Stimulated activated CD4-positive, alpha-beta T cell treated with anti-CD3 and anti-CD28 coated beads, Interleukin-12 subunit alpha, Interleukin-12 subunit beta, amount 100 ng/mL, for 48 hours (primary cell): ENCODE data around the gene PLEK2.

Experiments used
- DNase-seq, 3 donors: peaks; one replicate each; pipeline ENCODE4 v3.0.0-alpha.2; 2020; ENCODE audit warnings: low read depth in 2 of 3, low spot score in 1 of 3

The PLEK2 gene

DNA sequence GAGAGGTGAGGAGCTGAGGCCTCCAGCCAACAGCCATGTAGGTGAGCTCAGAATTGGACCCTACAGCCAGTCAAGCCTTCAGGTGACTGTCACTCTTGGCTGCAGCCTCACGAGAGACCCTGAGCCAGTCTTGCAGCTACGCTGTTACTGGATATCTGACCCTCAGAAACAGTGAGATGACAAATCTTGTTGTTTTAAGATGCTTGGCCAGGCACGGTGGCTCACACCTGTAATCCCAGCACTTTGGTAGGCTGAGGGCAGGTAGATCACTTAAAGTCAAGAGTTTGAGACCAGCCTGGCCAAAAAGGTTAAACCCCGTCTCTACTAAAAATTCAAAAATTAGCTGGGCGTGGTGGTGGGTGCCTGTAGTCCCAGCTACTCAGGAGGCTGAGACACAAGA lies 6.2 kb downstream of the PLEK2 start:
- no peak for DNase-seq

DNA sequence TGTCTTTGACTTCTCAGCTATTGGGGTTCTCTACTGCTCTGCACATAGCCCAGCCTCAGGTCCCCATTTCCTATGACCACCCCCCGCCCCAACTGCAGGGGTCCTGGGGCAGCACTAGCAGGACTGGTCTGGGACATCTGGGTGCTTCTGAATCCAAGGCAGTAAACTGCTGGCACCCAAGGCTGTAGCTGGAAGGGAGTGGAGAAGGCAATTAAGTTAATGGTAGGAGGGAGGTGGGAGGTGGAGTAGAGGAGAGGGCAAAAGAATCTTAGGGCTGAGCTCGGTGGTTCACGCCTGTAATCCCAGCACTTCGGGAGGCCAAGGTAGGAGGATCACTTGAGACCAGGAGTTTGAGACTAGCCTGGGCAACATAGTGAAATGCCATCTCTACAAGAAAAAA lies 11.5 kb downstream of the PLEK2 start:
- DNase-seq, result no peak

DNA sequence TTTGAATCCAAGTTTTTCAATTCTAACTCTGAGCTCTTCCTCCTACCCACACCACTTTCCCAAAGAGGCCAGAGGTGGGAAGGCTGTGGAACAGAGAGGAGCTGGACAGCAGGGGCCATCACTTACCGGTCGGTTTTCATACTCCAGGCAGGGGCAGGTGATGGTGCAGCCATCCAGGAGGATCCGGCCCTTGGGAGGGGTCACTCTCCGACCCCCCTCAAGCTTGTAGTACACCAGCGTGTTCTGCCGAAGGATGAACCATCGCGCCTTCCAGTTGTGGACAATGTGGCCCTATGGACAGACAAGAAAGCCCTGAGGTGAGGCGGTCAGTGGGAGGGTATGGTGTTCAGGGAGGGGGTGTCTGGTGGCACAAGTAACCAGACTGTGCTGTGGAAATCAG lies 14.4 kb downstream of the PLEK2 start:
- DNase-seq, result no peak

DNA sequence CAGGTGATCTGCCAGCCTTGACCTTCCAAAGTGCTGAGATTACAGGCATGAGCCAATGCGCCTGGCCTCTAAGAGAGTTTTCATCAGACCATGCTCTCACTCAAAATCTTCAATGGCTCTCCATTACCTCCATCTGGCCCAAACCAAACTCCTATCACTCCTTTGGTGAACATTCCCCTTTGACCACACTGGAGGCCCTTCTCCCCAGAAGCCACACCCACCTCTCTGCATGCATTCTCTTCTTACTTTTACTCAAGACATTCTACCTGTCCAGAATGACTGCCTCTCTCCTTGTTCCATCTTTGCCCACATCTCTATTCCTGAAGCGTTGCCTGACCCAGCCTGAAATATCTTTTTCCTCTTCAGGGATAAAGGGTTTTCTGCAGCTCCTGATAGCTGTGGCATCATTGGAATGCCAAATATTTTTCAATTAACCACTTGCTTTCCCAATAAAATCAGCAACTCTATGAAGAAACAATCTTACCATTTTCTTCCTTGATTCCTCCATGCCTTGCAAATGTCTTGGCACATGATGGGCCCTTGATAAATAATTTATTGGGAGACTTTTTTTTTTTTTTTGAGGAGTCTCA lies 15.5 kb downstream of the PLEK2 start:
- DNase-seq, result no peak

DNA sequence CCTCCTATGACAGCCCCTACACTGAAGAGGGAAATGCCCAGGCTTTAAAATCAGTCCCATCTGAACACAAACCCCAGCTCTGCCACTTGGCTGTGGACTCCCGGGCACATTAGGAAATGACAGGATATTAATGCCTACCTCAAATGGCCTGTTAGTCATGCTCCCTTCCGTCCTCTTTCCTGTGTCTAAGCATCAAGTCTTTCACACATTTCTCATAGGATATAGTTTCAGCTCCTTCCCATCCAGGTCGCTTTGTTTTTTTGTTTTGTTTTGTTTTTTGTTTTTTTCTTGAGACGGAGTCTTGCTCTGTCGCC lies 16.1 kb downstream of the PLEK2 start:
- DNase-seq, result no peak

DNA sequence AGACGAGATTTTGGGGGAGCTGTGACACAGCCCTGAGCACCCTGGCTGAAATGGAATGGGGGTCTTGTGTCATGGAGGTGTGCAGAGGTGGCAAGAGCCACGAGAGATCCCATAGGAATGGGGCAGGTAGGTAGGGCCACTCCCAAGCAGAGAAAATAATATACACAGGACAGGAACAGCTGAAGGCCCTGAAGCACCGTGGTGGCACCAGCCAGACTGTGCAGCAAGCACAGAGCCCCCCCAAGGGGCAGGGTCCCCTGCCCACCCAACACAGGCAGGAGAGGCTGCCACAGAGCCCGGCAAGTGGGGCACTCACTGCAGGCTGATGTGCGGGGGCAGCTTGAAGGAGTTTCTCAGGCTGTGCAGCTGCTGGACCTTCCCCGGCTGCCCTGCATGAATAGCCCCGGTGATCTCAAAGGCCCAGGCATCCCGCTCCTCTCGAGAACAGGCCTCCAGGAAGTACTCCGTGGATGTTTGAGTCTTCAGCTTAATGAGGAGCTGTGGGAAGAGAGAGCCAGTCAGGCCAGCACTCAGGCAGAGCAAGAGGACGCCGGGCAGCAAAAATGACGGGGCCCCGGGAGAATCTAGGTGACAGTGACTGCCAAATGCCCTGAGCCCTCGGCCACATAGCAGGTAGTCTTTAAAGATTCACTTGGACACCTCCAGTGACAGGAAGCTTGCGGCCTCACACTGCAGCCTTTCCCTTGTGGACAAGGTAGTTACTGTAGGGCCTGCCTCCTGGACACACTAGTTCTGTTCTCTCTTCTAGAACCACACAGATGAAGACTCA lies 16.7 kb downstream of the PLEK2 start:
- no peak for DNase-seq

DNA sequence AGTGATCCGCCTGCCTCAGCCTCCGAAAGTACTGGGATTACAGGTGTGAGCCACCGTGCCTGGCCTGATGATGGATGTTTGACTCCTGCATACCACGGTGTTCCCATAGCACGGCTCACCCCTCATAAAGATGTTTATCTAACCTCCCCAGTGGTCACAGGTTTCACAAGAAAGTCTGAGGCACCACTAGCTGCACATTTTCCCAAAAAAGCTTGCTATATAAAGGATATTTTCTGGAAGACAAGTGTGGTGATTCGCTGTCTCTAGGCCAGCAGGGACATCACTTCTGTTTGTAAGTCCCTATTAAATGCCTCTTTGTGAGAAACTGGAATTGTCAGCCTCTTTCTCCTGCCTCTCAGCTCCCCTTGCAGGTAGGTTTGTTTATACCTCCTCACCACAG lies 18.3 kb downstream of the PLEK2 start:
- no peak for DNase-seq

DNA sequence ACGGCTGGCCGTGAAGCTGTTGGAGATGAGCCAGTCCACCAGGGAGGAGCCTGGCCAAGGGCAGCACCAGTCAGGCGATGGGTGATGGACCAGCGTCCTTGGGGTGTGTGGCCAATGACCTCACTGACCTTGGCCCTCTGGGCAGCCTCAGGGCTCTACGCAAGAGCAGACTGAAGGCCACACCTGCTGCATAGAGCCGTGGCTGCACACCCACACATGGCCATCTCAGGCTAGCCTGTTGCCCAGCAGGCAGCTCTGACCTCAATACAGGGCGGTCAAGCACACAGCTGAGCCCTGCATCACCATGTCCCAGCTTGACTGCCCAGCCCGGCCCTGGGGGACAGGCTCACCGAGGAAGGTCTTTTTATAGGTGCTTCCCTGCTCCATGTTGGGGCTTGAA lies 19.2 kb downstream of the PLEK2 start:
- DNase-seq, result no peak

DNA sequence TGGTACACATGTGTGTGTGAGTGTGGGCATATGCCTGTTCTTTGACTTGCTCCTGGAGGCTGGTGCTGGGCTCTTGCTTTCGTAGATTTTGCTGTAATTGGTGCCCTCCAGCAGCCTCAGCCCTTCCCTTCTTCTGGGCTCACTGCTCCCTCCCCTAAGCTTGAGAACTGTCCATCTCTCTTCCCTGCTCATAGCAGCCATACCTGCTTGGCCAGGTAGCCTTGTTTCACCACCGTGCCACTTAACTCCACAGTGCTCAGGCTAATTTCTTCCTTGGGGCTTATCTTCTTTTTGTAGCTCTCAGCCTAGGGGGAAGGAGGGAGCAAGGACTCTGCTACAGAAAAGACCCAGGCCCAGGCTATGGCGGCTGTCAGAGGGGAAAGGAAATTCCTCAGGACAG lies 19.8 kb downstream of the PLEK2 start:
- DNase-seq, result no peak

DNA sequence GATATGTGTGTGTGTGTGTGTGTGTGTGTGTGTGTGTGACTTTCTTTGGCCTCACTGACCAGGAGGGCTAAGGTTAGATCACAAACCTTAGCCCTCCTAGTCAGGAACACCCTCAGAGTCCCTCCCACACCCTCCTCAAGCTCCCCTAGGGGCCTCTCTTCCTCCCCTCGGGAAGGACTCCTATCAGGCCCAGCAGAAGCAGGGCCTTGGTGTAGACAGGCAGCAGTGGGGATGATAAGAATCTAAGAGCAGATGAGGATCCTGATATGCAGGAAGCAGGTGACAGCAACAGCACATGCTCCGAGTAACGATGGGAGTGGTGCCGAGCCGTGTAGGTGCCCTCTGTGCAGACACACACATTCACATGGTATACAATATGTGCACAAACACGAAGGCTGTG lies 20.7 kb downstream of the PLEK2 start:
- no peak for DNase-seq

DNA sequence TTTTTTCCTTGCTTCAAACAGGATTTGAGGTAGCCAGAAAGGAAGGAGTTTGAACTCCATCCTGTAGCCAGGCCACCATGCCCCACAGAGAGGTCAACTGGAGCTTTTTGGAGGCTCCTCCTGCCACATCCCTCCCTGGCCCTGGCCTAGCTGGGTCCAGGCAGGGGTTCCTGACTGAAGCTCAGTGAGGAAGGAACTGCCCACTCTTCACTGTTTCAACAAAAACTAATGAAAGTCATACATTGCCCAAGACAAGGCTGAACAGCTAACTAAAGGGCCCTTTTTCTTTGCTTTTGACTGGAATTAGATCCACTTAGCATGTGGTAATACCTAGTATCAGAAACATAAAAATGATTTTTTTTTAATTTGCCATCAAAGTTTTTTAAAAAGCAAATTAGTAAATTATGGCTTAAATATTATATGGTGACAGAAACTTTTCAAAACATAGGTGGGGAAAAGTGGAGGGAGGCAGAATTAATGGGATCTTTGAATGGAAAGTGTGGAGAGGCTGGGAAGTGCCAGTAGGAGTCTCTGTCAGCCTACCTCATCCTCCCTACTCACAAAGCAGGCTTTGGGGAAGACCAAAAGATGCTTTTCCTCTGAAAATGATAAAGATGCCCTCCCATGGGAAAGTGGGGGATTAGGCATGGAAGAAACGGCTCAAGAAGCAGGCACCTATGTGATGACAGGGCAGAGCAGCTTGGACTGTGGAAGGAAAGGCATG lies 22.0 kb downstream of the PLEK2 start:
- DNase-seq, result no peak

DNA sequence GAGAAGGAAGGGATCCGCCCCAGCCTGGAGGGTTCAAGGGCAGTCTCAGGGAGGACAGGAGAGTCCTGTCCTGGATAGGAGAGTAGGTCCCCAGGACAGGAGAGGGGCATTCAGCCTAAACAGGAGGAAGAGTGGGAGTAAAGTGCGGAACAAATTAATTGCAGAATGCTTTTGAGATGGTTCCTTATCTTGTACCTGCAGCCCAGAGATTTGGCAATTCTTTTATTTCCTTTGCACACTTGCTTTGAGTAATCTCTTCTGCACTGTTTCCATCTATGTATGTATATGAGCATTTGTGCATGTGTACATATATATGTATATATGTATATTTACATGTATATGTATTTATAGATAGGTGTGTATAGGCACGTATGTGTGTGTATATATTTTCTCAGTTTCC lies 22.7 kb downstream of the PLEK2 start:
- no peak for DNase-seq

DNA sequence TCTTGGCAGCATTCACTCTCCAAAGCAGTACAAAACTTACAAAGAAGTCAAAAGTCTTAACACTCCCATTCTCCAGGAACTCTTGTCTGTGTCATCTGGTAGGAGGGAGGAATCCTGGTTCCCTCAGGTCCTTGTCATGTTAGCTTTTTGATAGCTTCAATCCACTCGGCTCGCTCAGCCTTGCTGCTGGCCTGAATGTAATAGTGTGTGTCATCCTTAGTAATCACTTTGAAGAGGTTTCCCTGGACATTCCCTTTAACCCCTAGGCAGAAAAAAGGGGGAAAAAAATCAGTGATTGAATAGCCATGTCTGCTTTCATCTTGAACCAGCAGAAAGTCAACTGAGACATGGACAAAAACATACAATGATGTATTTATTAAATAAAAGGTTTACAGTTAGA lies 24.8 kb downstream of the PLEK2 start:
- no peak for DNase-seq

DNA sequence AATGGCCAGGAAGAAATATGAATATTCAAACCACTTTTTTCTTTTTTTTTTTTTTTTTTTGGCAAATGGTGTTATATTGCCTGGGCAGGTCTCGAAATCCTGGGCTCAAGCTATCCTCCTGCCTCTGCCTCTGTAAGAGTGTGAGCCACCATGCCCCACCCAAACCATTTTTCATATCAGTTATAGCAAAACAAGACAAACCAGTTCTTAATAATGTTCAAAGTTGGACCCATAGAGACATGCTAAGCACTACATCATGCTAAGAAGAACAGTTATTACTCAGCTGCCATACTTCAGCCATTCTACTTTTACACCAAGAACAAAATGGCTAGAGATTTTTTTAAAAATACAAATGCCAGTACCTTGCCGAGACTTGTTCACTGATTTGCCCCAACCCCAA lies 26.3 kb downstream of the PLEK2 start:
- no peak for DNase-seq

DNA sequence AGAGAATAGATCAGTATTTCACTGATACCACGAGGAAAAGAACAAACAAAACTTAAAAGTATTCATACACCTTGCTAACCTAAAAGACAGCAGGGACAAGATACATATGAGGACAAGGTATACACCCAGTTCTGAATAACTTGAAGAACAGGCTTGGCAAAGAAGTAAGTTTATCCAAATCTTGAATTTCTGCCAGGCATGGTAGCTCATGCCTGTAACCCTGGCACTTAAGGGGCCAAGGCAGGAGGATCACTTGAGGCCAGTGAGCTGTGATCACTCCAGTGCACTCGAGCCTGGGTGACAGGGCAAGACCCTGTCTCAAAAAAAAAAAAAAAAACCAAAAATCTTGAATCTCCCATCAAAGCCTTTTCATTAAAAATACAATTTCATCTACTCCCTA lies 26.8 kb downstream of the PLEK2 start:
- no peak for DNase-seq

DNA sequence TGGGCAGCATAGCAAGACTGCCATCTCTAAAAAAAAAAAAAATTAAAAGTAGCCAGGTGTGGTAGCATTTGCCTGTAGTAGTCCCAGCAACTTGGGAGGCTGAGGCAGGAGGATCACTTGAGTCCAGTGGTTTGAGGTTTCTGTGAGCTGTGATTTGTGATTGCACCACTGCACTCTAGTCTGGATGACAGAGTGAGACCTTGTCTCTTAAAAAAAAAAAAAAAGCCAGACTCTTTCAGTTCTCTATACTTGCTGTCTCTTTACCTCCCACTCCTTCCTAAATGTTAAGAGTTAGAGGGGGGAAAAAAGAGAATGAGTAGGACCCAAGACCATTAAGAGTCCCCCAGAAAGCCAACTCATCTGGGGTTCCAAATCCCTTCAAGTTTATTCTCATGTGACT lies 34.0 kb downstream of the PLEK2 start:
- DNase-seq, result no peak

DNA sequence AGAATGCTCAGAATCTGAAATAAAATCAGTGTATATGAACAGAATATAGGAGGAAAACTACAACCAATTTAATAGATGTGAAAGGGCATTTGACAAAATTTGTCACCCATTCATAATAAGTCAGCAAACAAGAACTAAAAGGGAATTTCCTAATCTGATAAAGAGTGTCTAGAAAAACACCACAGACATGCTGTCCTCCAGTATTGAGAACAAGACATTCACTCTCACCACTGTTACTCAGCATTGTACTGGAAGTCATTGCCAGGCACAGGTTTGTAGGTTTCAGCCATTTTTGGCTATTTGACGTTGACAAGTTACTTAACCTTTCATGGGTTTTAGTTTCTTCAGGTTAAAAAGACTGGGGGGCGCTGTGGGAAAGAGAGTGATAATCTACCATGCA lies 38.6 kb downstream of the PLEK2 start:
- no peak for DNase-seq

DNA sequence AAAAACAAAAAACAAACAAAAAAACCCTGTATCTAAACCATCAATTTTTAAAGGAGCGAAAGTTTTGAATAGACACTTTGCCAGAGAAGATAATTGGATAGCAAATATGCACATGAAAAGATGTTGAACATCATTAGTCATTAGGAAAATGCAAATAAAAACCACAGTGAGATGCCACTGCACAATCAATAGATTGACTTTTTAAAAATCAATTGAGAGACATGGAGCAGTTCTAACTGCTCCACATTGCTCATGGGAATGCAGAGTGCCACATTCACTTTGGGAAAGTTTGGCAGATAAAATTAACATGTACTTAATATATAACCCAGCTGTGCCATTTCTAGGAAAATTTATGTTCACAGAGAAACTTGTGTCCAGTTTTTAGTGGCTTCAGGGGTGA lies 39.1 kb downstream of the PLEK2 start:
- no peak for DNase-seq

DNA sequence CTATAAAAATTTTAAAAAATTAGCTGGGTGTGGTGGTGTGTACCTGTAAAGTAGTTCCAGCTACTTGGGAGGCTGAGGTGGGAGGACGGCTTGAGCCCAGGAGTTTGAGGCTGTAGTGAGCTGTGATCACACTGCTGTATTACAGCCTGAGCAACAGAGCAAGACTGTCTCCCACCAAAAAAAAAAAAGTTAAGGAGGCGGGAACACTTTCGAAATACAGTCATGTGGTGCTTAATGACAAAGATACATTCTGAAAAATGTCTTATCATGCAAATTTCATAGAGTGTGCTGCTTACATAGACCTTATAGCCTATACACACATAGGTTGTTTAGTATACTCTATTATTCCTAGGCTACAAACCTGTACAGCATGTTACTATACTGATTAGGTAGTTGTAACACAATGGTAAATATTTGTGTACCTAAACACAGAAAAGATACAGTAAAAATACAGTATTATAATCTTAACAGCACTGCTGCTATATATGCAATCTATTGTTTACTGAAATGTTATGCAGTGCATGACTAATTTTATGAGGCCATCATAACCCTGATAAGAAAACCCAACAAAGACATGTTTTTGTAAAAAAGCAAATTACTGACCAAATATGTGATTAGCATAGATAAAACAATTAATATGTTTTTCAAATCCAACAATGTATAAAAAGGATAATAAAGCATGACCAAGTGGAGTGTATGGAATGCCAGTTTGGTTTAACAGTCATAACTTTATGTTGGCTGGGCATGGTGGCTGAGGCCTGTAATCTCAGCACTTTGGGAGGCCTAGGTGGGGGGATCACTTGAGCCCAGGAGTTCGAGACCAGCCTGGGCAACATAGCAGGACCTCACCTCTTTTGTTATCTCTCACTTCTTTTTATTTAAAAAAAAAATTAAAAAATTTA lies 40.5 kb downstream of the PLEK2 start:
- no peak for DNase-seq

DNA sequence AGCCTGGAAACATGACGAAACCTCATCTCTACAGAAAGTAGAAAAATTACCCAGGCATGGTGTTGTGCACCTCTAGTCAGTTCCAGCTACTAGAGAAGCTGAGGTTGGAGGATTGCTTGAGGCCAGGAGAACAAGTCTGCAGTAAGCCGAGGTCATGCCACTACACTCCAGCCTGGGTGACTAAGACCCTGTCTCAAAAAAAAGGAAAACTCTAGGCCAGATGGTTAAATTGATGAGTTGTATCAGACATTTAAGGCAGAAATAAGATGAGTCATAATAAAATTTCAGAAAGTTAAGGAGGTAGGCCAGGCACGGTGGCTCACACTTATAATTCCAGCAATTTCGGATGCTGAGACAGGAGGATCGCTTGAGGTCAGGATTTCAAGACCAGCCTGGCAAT lies 41.1 kb downstream of the PLEK2 start:
- DNase-seq, result no peak

DNA sequence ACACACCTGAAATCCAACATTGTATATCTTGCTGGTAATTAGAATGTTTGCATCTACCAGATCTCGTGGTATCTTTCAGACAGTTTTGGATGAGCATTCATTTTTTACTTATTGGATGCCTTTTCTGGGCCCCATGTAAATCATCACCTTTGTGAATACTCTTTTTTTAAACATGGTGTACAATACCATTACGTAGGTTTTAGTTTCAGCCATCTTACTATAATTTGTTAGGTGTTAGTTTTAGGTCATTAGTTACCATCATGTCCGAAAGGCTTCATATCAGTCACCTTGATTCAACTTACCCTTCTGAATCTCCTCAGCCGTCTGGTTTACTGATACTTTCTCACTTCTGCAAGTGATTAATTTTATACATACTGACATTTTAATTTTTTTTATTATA lies 46.5 kb downstream of the PLEK2 start:
- no peak for DNase-seq
